Measurements from ENCODE around the gene CHTOP.
"Not testable (repeated sequence)": the region's sequence is repeated elsewhere in the genome, so short reads cannot be mapped to it uniquely, and the experiment has no call there.

CHTOP gene

GRCh38 chr1:153633754-153634665 is at the start of gene CHTOP:
CHTOP (plus strand) TSS chr1:153634066; CDS start chr1:153636589, 2,523 bp downstream.
- DNase-seq (ENCODE audit: low spot score): peak; percentile 97

GRCh38 chr1:153585006-153585405 is 48.9 kb upstream of the CHTOP start:
- DNase-seq (ENCODE audit: low spot score): no peak

GRCh38 chr1:153586347-153586746 is 47.5 kb upstream of the CHTOP start:
- no peak for DNase-seq (ENCODE audit: low spot score)

- DNase-seq (ENCODE audit: low spot score): no peak
These were observed 46.6 kb upstream of the CHTOP start for GRCh38 chr1:153587314-153587713.

GRCh38 chr1:153588033-153588432 is 45.8 kb upstream of the CHTOP start:
- DNase-seq (ENCODE audit: low spot score): not testable (repeated sequence)

DNA sequence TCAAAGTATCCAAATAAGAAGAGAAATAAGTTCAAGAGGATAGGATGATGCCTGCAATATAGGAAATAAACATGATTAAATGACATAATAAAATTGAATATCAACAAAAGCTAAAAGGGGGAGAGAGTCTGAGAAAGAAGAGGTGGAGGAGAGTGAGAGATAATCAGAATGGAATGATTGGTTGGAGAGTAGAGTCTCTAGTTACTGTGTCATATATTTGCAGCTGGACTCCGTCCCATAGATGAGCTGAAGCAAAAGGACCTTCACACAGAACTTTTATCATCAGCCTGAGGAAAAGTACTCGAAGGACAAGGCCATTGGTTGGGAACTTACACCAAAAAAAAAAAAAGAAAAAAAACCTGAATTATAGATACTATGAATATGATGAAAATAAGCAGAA is 45.4 kb upstream of the CHTOP start:
- no peak for DNase-seq (ENCODE audit: low spot score)

- DNase-seq (ENCODE audit: low spot score): no peak
These were observed 41.1 kb upstream of the CHTOP start for GRCh38 chr1:153592748-153593147.

- no peak for DNase-seq (ENCODE audit: low spot score)
These were observed 36.7 kb upstream of the CHTOP start for GRCh38 chr1:153597206-153597605.

- no peak for DNase-seq (ENCODE audit: low spot score)
These were observed 35.3 kb upstream of the CHTOP start for GRCh38 chr1:153598309-153599172.

DNA sequence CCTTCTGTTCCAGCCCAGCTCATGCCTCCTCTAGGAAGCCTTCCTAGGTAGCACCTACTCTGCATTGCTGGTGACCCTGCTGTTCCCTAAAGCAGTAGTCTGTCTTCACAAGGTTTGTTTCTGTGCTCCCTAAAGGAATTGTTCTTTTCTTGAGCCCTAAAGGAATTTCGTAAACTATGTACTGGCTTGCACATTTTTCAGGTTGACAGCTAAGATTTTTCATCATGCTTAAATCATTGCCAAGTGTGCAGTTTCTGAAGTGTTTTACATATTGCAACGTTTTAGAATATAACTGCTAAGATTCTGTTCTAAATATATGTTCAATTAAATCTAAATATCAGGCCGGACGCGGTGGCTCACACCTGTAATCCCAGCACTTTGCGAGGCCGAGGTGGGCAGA is 34.0 kb upstream of the CHTOP start:
- no peak for DNase-seq (ENCODE audit: low spot score)

- DNase-seq (ENCODE audit: low spot score): no peak
These were observed 31.1 kb upstream of the CHTOP start for GRCh38 chr1:153602749-153603148.

DNA sequence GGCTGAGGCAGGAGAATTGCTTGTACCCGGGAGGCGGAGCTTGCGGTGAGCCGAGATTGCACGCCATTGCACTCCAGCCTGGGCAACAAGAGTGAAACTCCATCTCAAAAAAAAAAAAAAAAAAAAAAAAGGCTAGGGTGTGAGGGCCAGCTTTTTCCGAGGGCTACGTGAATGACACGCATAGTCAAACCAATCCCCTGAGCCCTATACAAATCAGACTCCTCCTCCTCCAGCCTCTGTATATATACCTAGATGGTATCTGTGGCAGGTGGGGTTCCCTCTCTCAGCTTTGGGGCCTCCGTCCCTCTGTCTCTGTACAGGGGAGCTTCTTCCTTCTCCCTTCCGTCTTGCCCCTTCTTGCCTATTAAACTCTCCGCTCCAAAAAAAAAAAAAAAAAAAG is 27.7 kb upstream of the CHTOP start:
- no peak for DNase-seq (ENCODE audit: low spot score)

GRCh38 chr1:153607381-153607780 is 26.5 kb upstream of the CHTOP start:
- DNase-seq (ENCODE audit: low spot score): no peak

- DNase-seq (ENCODE audit: low spot score): peak; percentile 18
These were observed 25.7 kb upstream of the CHTOP start for GRCh38 chr1:153608089-153608682.

- peak; percentile 88 for DNase-seq (ENCODE audit: low spot score)
These were observed 24.9 kb upstream of the CHTOP start for GRCh38 chr1:153608742-153609584.

DNA sequence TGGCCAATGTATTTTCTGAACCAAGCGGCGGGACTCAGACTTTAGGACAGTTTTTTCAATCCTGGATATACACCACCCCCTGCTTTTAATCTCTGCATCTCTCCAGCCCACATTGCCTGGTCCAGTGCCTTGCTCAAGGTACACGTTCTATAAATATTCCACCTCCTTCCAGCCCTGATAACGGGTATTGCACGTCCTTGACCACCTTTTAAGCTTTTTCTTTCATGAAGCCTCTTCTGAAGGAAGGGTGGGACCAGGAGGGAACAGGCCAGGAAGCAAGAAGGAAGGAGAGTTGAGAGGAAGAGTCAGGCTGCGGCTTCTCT is 24.3 kb upstream of the CHTOP start:
- no peak for DNase-seq (ENCODE audit: low spot score)

- peak; percentile 33 for DNase-seq (ENCODE audit: low spot score)
These were observed 23.5 kb upstream of the CHTOP start for GRCh38 chr1:153610334-153610733.

GRCh38 chr1:153610811-153611301 is 23.0 kb upstream of the CHTOP start:
- peak; percentile 74 for DNase-seq (ENCODE audit: low spot score)

- DNase-seq (ENCODE audit: low spot score): no peak
These were observed 22.5 kb upstream of the CHTOP start for GRCh38 chr1:153611356-153611755.

GRCh38 chr1:153612111-153612754 is 21.6 kb upstream of the CHTOP start:
- DNase-seq (ENCODE audit: low spot score): peak; percentile 46

GRCh38 chr1:153612755-153613331 is 21.0 kb upstream of the CHTOP start, which contains the start of gene S100A16:
S100A16 (minus strand) TSS chr1:153613137; CDS start chr1:153608151, 4,986 bp downstream.
- DNase-seq (ENCODE audit: low spot score): peak; percentile 94

All from GM03348 (cell line).